GM21381 (cell line): ENCODE results near the gene NDUFB10.
"Not testable (repeated sequence)": the region's sequence is repeated elsewhere in the genome, so short reads cannot be mapped to it uniquely, and the experiment has no call there.

Experiments
- ATAC-seq: cut with Tn5 transposase; IDR thresholded peaks from one replicate; pipeline ENCODE4 v1.9.1; 2021; ENCODE audit warnings: mild to moderate bottlenecking, moderate library complexity; ENCODE audit not compliant: unreplicated experiment

NDUFB10 gene

DNA sequence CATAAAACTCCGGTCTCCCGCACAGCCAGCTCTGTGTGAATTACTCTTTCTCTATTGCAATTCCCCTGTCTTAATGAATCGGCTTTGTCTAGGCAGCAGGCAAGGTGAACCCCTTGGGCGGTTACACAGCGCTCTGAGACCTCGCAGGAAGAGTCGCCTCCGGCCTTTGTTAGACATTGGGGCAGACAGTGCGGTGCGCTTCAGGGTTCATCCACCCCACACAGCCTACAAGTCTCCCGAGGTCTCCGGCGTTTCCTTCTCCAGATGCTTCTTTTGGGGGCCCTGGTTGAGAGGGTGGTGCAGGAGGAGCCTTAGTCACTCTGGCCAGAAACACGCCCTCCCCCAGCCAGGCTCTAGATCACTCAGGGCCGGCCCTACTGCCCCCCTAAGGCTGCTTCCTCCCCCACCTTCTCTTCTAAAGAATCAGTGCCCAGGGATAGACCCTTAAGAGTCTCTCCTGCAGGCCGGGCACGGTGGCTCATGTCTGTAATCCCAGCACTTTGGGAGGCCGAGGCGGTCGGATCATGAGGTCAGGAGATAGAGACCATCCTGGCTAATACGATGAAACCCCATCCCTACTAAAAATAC lies 14.6 kb upstream of the NDUFB10 start:
- no peak for ATAC-seq

GRCh38 chr16:1945559-1946391 lies 13.6 kb upstream of the NDUFB10 start:
- no peak for ATAC-seq

DNA sequence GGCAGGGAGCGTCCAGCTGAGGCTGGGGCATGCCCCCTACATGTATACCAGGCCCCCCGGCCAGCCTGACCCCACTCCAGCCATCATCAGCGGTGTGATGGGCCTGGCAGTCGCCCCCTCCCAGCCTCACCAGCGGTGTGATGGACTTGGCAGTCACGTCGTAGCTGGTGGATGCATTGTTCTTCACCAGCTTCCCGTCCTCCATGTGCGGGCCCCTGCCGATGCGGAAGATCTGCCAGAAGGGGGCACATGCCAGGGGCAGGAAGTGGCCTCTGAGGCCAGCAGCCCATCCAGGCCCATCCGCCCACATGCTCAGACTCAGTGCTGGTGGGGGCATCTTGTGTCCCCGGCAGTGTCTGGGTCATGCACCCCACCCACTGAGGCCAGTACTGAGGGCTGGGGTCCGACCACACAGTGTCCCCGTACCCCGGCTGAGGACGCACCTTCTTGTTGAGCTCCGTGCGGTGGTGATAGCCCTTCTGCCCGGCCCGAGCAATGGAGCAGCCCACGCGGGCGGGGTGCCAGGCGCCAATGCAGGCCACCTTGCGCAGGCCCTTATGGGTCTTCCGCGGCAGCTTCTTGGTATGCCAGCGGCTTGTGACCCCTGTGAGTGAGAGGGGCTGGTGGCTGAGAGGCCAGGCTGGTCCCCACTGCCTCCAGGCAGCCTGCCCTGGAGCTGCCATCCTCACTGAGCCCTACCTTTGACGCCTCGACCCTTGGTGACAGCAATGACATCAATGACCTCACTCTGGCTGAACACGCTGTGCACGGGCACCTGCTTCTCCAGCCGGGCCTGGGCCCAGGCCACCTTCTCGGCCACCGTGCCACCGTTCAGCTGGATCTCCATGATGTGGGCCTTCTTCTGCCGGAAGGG lies 12.6 kb upstream of the NDUFB10 start:
- ATAC-seq = no peak

DNA sequence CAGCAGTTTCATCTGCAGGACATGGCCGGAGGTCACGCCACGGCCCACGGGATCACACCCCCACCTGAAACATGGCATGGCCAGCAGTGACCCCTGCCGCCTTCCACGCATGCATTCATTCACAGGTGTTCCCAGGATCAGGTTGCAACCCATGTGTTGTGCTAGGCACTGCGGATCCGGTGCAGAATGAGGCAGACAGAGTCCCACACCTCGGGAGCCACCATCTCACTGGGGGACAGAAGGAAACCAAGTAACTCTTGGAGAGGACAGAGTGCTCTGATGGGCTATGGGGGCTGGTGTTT lies 12.0 kb upstream of the NDUFB10 start:
- no peak for ATAC-seq

GRCh38 chr16:1949507-1949906 lies 9.8 kb upstream of the NDUFB10 start:
- no peak for ATAC-seq

GRCh38 chr16:1950047-1950446 lies 9.3 kb upstream of the NDUFB10 start:
- no peak for ATAC-seq

DNA sequence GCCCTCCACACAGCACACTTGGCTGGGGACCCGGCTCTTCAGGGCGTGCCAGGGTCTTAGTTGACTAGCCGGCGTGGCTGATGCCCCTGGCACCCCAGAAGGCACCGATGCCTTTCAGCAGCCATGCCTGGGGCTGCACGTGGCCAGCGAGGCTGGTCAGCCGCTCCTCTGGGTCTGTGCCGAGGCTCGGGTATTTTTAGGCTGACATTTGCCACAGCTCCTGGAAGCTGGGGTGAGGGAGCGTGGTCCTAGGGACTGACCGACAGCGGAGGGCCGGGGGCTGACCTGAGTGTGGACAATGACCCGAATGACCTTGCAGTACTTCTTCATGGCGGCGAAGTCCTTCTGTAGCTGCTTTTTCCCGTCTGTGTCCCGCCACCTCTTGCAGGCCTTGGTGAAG lies 8.8 kb upstream of the NDUFB10 start:
- no peak for ATAC-seq

GRCh38 chr16:1953734-1954133 lies 5.6 kb upstream of the NDUFB10 start:
- no peak for ATAC-seq

- not testable (repeated sequence) for ATAC-seq
Measured at GRCh38 chr16:1957434-1958142, 1.8 kb upstream of the NDUFB10 start.

- not testable (repeated sequence) for ATAC-seq
Measured at GRCh38 chr16:1958143-1958491, 1.2 kb upstream of the NDUFB10 start.

GRCh38 chr16:1958715-1959268 lies 546 bp upstream of the NDUFB10 start:
- ATAC-seq = peak; percentile 3

- no peak for ATAC-seq
Measured at GRCh38 chr16:1960665-1961630, 1.6 kb downstream of the NDUFB10 start.

- ATAC-seq = no peak
Measured at GRCh38 chr16:1961651-1962067, 2.3 kb downstream of the NDUFB10 start.

- ATAC-seq = not testable (repeated sequence)
Measured at GRCh38 chr16:1962161-1963153, 3.1 kb downstream of the NDUFB10 start.

GRCh38 chr16:1963806-1964505 lies 4.6 kb downstream of the NDUFB10 start:
- peak; percentile 3 for ATAC-seq

GRCh38 chr16:1964506-1965395 lies 5.4 kb downstream of the NDUFB10 start, which contains the start of gene RPS2:
Gene RPS2 (minus strand): TSS chr16:1964826. CDS start chr16:1964625, 201 bp downstream.
- peak; percentile 61 for ATAC-seq
